Neuron (in vitro differentiated cells): ENCODE data around the gene GPR162.
"Not testable (repeated sequence)": the region's sequence is repeated elsewhere in the genome, so short reads cannot be mapped to it uniquely, and the experiment has no call there.

ENCODE experiments used
- H2AFZ ChIP-seq: one replicate; pipeline ENCODE4 v1.6.1; 2013; ENCODE audit warnings: low read depth, mild to moderate bottlenecking, inconsistent platforms, low read length, moderate library complexity
- H3K27me3 ChIP-seq: one replicate; pipeline ENCODE4 v1.6.1; 2013; ENCODE audit warnings: low read length; ENCODE audit not compliant: insufficient read depth
- H3K36me3 ChIP-seq: one replicate; pipeline ENCODE4 v1.6.1; 2013; ENCODE audit warnings: low read length; ENCODE audit not compliant: insufficient read depth
- H3K4me1 ChIP-seq: one replicate; pipeline ENCODE4 v1.6.1; 2013; ENCODE audit warnings: low read length; ENCODE audit not compliant: insufficient read depth
- H3K4me3 ChIP-seq: 2 replicates; pipeline ENCODE4 v1.5.1; 2013; ENCODE audit warnings: mild to moderate bottlenecking, low read length, moderate library complexity
- H3K9me3 ChIP-seq: one replicate; pipeline ENCODE4 v1.6.1; 2013; ENCODE audit warnings: low read length

GPR162 gene

DNA sequence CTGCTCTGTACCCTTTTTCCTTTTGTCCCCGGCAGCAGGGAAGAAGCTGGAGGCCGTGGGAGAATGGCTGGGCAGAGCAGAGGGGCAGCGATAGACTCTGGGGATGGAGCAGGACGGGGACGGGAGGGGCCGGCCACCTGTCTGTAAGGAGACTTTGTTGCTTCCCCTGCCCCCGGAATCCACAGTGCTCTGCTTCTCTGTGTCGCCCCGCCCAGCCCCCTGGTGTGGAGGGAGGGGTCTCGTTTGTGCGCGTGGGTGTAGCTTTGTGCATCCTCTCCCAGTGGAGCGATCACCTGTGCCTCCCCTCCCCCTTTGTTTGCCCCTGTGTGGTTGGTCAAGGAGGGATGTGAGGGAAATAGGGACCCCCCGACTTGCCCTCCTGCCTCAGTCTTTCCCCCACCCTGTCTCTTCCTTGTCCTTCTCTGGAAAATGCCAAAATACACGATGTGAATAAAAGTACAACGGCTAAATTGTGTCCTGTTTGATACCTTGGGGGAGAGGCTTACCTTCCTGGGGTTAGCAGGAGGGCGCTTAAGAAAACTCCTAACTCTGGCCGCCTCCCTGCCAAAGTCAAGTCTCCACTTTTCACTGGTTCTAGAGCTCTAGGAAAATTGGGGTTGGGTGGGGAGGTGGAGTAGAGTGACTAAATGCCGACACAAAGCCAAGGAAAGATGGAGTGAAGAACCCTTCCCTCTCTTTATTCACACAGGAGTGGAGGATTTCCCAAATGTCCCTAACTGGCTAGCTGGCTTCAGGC, 44.7 kb downstream of the GPR162 start:
- Histone ChIP-seq H2AFZ (no peak overlapping the region), H3K36me3 (peaks cover 66% of the 10 kb centered on the region), H3K4me1 (peaks cover 21% of the 10 kb centered on the region), H3K9me3 (no peaks in the 10 kb centered on the region), H3K27me3 (no peaks in the 10 kb centered on the region), H3K4me3 (no peak overlapping the region)

DNA sequence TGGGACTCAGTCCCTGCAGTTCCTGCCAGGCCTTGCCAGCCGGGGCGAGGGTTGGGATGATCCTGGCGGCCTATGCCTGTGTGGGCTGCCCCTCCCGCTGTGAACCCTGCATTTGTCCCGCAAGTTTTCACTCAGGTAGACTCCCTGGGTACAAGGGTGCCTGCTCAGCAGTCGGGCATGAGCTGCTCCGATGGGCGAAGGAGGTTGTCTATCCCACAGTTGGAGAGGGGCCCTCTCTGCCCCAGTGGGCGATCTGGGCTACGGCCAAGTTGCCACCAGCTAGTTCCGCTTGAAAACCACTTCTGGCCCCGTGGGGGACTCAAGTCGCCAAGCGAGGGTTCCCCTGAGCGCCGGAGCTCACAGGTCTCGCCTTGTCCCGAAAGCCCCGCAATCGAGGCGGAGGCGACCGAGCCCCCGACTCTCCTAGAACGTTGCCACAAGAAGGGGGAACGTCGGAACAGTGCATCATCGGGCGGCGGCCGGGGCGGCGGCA, 45.3 kb downstream of the GPR162 start:
- peaks cover 64% of the 10 kb centered on the region for H3K36me3 ChIP-seq
- peak overlapping the region; percentile 93 for H3K4me3 ChIP-seq
- no peak overlapping the region for H2AFZ ChIP-seq
- peaks cover 27% of the 10 kb centered on the region for H3K4me1 ChIP-seq
- H3K27me3 ChIP-seq, result no peaks in the 10 kb centered on the region
- no peaks in the 10 kb centered on the region for H3K9me3 ChIP-seq

DNA sequence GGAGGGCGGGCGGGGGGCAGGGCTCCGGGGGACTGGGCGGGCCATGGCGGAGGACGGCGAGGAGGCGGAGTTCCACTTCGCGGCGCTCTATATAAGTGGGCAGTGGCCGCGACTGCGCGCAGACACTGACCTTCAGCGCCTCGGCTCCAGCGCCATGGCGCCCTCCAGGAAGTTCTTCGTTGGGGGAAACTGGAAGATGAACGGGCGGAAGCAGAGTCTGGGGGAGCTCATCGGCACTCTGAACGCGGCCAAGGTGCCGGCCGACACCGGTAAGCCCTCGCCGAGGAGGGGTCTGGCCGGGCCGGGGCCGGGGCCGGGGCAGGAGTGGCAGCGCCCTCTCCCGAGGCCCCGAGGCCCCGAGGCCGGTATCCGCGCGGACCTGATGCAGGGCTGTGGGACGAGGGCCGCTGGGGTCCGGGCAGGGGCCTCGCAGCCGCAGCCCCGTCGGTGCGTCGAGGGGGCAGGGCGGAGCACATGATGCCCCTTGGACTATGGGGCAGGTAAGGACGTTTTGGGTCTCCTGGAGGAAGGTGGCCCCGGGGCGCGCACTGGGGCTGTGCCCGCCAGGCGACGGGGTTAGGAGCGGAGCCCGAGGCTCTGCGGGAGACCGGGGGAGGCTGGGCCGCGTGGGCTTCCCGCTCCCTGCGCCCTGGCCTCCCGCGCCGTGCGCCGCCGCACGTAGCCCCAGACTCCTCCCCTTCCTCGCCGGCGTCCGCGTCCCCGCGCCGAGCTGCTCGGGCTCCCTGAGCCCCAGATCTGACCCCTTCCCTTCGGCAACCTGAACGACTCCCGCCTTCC, 46.0 kb downstream of the GPR162 start, which contains the start of gene TPI1:
TPI1 (plus strand) TSS at position 119 of the 798 bp plus-strand sequence; CDS start at position 155, 36 bp downstream.
- Histone ChIP-seq H3K27me3 (no peaks in the 10 kb centered on the region), H3K36me3 (peaks cover 58% of the 10 kb centered on the region)

DNA sequence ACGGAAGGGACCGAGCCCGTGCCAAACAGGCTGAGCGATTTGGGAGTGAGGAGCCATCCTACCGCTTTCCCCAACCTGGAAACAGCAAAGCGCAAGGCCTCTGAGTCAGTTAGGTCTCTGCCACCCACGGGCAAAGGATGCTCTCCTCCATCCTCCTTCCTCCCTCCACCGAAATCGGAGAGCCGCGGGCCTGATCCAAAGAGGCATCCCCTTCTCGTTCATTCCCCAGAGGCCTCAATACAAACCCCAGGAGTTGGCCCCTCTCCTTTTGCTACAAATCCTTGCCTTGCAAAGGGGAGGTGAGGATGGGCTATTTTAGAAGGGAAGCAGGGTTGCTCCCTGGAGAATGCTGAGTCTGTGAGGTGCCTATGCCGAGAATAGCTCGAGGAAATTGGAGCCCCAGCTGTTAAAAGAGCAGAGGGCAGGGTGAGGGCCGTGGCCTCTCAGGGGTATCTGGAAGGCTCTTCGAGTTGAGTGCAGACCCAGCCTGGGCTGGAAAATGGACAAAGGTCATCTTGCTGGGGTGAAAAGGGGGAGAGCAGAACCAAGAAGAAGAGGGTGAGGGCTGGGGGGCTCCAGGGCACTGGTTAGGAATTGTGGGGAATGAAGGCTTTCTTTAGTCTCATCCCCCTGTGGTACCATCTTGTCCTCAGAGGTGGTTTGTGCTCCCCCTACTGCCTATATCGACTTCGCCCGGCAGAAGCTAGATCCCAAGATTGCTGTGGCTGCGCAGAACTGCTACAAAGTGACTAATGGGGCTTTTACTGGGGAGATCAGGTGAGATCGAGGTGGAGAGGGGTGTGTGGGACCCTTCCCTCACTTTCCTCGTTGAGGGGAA, 46.8 kb downstream of the GPR162 start:
- Histone ChIP-seq H3K4me1 (peaks cover 34% of the 10 kb centered on the region), H2AFZ (no peak overlapping the region), H3K9me3 (no peaks in the 10 kb centered on the region), H3K36me3 (peaks cover 50% of the 10 kb centered on the region), H3K27me3 (no peaks in the 10 kb centered on the region), H3K4me3 (peak overlapping the region; percentile 93)

More for the DNA sequence above, 46.0 kb downstream of the GPR162 start, which contains the start of gene TPI1:
- Histone ChIP-seq H2AFZ (no peak within 1 kb of the TSS), H3K4me1 (peaks cover 32% of the 10 kb centered on the region), H3K4me3 (peak within 1 kb of the TSS; percentile 93), H3K9me3 (no peaks in the 10 kb centered on the region)

DNA sequence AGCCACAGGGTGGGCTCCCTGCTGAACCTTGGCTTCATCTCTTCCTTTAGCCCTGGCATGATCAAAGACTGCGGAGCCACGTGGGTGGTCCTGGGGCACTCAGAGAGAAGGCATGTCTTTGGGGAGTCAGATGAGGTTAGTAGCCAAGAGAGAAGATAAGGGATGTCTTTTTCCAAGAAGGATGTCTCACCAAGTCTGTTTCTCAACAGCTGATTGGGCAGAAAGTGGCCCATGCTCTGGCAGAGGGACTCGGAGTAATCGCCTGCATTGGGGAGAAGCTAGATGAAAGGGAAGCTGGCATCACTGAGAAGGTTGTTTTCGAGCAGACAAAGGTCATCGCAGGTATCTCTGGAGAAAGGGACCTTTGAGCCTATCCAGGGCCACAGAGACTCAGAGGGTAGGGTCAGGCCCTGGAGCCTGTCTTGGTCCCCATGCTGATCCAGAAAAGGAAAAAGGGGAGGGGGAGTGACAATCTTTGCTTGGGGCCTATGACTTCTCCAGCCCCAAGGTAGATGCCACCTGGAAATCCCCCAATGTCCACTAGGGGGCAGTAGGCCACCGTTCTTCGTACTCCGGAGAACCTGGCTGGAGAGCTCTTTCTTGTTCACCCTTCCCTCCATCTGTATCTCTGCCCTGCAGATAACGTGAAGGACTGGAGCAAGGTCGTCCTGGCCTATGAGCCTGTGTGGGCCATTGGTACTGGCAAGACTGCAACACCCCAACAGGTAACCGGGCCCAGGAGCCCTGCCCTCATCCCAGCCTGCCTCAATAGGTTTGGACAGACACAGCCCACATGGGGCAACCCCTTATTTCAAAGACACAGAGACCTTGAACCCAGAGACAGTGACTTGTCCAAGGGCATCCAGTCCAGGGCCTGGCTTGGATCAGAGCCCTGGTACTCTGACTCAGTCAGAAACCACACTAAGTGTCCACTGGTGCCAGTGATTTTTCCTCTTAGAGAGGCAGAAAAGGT, 47.7 kb downstream of the GPR162 start:
- H3K27me3 ChIP-seq, result no peaks in the 10 kb centered on the region
- no peak overlapping the region for H2AFZ ChIP-seq
- peak overlapping the region; percentile 93 for H3K4me3 ChIP-seq
- H3K36me3 ChIP-seq, result peaks cover 41% of the 10 kb centered on the region
- H3K4me1 ChIP-seq, result peaks cover 34% of the 10 kb centered on the region
- no peaks in the 10 kb centered on the region for H3K9me3 ChIP-seq

DNA sequence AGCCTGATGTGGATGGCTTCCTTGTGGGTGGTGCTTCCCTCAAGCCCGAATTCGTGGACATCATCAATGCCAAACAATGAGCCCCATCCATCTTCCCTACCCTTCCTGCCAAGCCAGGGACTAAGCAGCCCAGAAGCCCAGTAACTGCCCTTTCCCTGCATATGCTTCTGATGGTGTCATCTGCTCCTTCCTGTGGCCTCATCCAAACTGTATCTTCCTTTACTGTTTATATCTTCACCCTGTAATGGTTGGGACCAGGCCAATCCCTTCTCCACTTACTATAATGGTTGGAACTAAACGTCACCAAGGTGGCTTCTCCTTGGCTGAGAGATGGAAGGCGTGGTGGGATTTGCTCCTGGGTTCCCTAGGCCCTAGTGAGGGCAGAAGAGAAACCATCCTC, 48.7 kb downstream of the GPR162 start:
- Histone ChIP-seq H3K4me1 (peaks cover 34% of the 10 kb centered on the region), H3K36me3 (peaks cover 34% of the 10 kb centered on the region)
- not testable (repeated sequence) for H3K9me3 ChIP-seq, H2AFZ ChIP-seq, H3K27me3 ChIP-seq, H3K4me3 ChIP-seq

DNA sequence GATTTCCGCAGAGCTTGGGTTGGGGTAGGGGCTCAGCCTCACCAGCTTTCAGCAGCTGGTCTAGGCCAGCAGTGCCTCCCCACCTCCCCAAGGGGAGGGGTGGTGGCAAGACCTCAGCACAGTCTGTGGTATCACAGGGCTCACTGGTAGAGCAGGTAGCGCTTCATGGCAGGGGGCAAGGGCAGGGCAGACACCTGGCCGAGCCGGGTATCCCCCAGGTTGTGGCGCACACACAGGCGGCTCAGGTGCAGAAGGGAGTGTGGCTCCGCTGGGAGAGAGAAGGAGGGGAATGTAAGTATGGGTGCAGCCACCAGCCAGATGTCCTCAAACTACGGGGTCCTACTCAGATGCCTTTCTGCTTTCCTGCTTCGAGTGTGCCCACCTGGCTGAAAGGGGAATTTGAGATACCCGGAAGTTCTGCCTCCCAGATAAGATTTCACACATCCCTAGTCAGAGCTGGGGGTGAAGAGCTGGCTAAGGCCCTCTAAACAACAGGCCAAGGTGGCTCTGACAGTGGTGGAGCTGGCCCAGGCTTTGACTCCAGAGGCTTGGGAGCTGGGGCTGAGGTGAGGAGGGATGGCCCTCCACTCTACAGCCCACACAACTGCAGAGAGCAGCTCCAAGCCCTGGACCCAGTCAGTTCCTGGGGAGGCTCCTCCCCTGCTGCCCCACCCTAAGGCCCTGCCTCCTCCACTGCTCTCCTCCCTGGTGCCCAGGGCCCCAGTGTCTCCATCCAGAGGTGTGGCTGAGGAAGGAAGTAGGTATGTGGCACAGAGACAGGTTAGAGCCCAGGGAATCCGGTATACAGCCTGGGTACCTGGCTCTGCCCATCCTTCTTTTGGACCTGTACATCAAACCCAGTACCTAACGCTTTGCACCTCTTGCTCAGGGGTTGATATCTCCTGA, 49.7 kb downstream of the GPR162 start:
- Histone ChIP-seq H3K4me1 (peaks cover 34% of the 10 kb centered on the region), H3K9me3 (no peaks in the 10 kb centered on the region), H3K27me3 (no peaks in the 10 kb centered on the region), H3K4me3 (no peak overlapping the region), H2AFZ (no peak overlapping the region), H3K36me3 (peaks cover 25% of the 10 kb centered on the region)

DNA sequence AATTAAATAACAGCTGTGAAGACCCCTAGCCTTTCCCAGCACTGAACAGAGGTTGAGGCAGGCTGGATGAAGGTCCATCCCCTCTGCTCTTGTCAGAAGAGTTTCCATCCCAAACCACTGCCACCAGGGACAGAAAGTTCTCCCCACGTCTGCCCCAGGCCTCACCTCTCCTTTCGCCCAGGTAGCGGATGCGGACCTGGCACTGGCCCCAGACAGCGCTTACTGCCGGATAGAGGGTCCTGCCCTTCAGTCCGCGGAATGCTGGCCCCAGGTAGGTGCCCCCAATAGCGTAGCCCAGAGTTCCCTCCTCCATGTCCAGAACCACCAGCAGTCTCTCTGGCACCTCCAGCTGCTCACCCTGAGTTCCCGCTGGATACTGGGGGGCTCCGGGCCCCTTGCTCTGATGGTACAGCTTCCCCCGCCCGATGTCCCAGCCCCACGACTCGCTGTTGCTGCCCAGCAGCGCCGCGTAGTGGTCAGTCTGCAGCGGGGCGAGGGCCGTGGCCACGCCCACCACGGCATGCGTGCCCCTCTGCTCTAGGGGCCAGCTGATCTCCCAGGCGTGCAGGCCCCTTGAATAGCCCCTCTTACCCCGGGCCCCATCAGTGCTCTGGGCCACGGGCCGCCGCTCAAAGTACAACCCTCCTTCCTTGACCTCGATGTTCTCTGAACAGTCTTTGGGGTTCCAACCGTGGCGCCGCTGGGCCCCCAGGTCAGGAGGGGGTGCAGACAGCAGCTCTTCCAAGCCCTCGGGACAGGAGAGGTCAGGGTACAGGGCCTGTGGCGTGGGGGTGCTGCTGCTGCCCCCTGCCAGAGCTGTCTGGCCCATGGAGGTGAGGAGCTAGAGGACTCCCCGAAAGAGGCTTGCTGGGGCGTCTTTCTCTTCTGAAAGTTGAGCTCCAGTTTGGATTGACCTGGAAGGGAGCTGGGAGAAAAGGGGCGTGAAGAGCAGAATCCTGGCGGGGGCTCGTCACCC, 50.7 kb downstream of the GPR162 start:
- Histone ChIP-seq H2AFZ (no peak overlapping the region), H3K27me3 (no peaks in the 10 kb centered on the region), H3K4me1 (peaks cover 28% of the 10 kb centered on the region), H3K4me3 (peak overlapping the region; percentile 62), H3K36me3 (peaks cover 28% of the 10 kb centered on the region), H3K9me3 (no peaks in the 10 kb centered on the region)

DNA sequence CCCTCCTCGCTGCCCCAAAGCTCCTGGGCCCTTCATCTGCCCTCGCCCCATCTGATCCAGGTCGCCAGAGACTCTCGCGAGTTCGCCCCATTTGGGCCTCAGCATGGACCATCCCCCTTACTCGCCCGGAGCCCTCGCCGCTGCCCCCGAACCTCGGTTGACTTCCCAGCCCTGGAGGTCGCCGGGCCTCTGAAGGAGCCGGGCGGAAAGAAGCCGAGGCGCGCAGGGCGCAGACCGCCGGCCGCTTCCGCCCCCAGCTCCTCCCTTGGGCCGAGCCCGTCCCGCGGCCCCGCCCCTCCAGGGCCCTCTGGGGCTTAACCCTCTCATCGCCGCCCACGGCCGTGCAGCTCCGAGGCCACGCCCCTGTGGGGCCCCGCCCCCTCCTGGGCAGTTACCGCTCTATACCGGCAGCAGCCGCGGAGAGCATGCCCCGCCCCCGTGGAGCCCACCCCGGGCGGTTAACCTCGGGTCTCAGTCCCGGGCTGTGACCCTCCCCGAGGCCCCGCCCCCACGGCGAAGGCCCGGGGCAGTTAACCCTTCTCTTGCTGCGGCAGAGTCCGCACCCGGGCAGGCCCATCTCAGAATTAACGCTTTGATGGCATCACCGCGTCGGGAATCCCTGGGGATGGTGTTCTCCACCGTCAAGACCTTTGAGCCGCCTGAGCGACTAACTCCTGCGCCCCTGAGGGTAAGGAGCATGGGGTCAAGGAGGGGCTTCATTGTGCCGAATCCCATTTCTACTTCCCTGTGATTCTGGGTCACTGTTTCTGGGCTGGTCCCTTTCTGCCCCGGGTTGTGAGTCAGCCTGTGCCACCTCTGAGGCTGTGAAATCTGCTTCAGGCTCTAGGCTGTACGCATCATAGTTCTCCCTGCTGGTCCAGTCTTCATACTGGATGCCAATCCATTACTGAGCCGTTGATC, 51.7 kb downstream of the GPR162 start, which contains the start of gene SPSB2:
SPSB2 (minus strand) TSS at position 210 of the 921 bp plus-strand sequence. CDS start 402 bp downstream, outside the sequence.
- Histone ChIP-seq H3K9me3 (no peaks in the 10 kb centered on the region), H3K36me3 (peaks cover 28% of the 10 kb centered on the region), H3K27me3 (no peaks in the 10 kb centered on the region), H3K4me1 (peaks cover 24% of the 10 kb centered on the region), H2AFZ (no peak within 1 kb of the TSS), H3K4me3 (peak within 1 kb of the TSS; percentile 62)

DNA sequence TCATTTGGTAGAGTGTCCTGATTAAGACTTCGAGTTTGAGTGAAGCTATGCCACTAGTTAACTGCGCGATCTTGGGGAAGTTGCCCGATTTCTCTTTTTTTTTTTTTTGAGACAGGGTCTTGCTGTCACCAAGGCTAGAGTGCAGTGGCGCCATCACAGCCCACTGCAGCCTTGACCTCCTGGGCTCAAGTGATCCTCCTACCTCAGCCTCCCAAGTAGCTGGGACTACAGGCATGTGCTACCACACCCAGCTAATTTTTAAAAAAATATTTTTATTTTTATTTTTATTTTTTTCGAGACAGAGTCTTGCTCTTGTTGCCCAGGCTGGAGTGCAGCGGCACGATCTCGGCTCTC, 52.4 kb downstream of the GPR162 start:
- not testable (repeated sequence) for H3K9me3 ChIP-seq, H2AFZ ChIP-seq

More for the DNA sequence above, 52.4 kb downstream of the GPR162 start:
- peaks cover 18% of the 10 kb centered on the region for H3K4me1 ChIP-seq
- H3K27me3 ChIP-seq, result not testable (repeated sequence)
- H3K36me3 ChIP-seq, result peaks cover 28% of the 10 kb centered on the region
- peak overlapping the region; percentile 62 for H3K4me3 ChIP-seq
